ENCODE results near the gene ZFHX2. TPM values are rescaled to one million over a fixed set of nuclear protein-coding genes. Genes with fewer than 3 reads are reported as not detected.
A peak's percentile ranks its signal among the peaks of the same experiment; 100 is the strongest.

The ZFHX2 gene
- total RNA-seq, 5 donors from 2014 or later (not counting 1 experiment from before 2014, with no cell fraction given): 0.15 to 1.3 (median 0.44) TPM

DNA sequence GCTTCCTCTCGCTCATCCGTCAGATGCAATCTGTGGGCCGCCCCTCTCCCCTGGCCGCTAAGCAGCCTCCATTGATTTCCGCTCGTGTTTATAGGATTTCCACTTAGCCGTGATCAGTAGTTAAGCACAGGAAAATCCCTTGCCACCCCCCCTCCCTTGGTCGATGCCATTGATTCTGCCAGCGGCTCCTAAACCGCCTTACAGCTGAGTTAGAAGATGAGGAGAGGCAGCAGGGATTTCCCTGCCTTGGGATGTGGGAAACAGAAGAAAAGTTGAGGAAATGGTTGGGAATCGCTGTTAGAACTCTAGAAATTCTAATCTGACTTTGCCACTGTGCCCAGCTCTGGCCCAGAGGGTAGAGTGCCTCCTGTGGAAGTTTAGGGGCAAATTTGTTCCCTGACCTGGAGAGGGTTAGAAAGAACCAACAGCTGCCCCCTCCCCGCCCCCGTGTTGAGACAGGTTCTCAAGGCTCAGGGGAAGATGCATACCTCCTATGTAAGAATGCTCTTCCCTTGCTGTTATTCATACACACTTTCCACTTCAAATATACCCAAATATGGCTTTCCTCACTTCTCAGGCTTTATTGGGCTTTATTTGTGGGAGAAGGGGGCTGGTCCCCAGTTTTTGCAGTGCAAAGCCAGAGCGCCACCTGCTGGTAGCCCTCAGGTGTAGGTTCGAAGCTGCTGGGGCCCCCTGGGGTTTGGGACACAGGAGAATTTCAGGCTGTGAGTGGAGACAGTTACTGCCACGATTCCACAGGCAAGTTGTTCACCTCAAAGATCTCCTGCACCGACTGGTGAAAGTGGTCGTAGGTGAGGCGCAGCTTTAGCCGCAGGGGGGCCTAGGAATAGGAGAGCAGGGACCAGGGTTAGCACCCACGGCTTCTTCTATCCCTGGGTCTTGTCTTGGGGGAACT, 7.7 kb upstream of the ZFHX2 start:
- peaks cover 20 to 62% of the 10 kb centered on the region in 2 donors for H3K36me3 ChIP-seq (ENCODE audit: control insufficient read depth in 2 of 2, extremely low read depth in 1 of 2, insufficient read depth in 1 of 2, low read length in 1 of 2)
- no peaks in the 10 kb centered on the region for H3K27me3 Mint-ChIP-seq
- POLR2A ChIA-PET: interaction anchor here in 1 of 2 donors (0.5 to 0.6 kb wide), 3 partner anchors 9 to 269 kb away, joined by 3 read pairs; no protein-coding TSS in a partner anchor
- peak in 33 of 35 experiments; percentile 14 to 85 (median 61) for DNase-seq
- peaks cover 6 to 44% of the 10 kb centered on the region in 2 experiments for H3K4me1 ChIP-seq (ENCODE audit: control insufficient read depth in 1 of 2, extremely low read depth in 1 of 2, insufficient read depth in 2 of 2, low read length in 2 of 2)
- peaks cover 34 to 46% (median 43%) of the 10 kb centered on the region in 3 donors for H3K4me1 Mint-ChIP-seq
- H3K36me3 Mint-ChIP-seq: peaks cover 27% of the 10 kb centered on the region
- WGBS (ENCODE audit: insufficient coverage): 83% methylated on average over 13 of the region's 21 CpGs
- no peak overlapping the region for H3K27ac ChIP-seq (ENCODE audit: low read length)
- no peak overlapping the region for H3K27ac Mint-ChIP-seq
- CTCF ChIA-PET: interaction anchor here (0.6 to 9.2 kb wide), 12 partner anchors 9 to 87 kb away, joined by 3 to 107 read pairs (median 4); no protein-coding TSS in a partner anchor
- H3K4me3 Mint-ChIP-seq: no peak overlapping the region
- no peaks in the 10 kb centered on the region for H3K9me3 Mint-ChIP-seq
- no peak for ATAC-seq (replicated peaks in 1 of 4)
- H3K9me3 ChIP-seq: no peaks in the 10 kb centered on the region
- no peaks in the 10 kb centered on the region for H3K27me3 ChIP-seq (replicated peaks in 1 of 2; ENCODE audit: control insufficient read depth in 2 of 2, extremely low read depth in 1 of 2, insufficient read depth in 2 of 2, low read length in 1 of 2)
- no peak overlapping the region for H3K4me3 ChIP-seq (ENCODE audit: control insufficient read depth in 1 of 2, extremely low read depth in 1 of 2, low read length in 1 of 2)

DNA sequence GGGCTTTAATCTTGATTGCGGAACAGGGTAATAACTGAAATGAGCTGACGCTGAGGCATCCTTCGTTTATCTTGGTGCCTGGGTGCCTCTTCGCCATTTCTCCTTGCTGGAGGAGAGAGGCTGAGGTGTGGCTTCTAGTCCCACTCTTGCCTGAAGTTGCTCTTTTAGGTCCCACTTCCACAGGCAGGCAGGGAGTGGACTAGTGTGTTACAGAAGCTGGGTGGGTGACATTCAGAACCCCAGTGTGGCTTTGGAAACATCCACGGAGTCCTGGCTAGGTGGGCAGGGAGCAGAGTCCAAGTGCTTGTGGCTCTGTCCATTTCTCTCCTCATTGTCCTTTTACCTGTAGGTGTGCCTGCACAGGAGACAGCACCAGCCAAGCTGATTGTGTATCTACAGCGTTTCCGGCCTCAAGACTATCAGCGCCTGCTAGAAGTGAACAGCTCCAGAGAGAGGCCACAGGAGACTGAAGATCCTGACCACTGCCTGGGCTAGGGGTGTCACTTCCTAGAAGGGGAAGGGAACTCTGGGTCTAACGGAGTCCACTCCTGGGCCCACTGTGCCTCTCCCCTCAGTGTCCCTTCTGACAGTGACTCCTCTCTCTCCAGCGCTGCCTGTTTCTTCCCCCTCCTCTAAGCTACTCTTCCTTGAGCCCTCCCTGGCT, 6.9 kb upstream of the ZFHX2 start:
- peaks cover 23% of the 10 kb centered on the region for H3K36me3 Mint-ChIP-seq
- ATAC-seq (replicated peaks in 1 of 4): no peak
- H3K4me3 ChIP-seq (ENCODE audit: control insufficient read depth in 1 of 2, extremely low read depth in 1 of 2, low read length in 1 of 2): no peak overlapping the region

DNA sequence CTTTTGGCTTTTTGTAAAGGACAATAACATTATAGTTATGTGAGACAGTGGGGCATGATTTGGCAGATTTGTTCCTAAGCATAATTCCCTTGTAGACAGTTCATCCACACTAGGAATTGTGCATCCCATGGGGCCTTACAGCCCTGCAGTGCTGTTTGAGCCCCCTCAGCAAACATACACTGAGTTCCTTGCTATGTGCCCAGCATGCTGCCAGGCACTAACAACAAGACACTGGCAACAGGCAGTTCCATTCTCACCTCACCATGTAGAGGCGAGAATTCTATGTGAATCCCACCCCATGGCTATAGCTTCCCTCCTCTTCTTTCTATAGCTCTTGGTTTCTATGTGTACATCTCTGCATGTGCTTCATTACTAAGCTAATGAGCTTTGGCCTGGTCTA, 6.4 kb upstream of the ZFHX2 start:
- Histone ChIP-seq H3K27me3 (replicated peaks in 1 of 2; ENCODE audit: control insufficient read depth in 2 of 2, extremely low read depth in 1 of 2, insufficient read depth in 2 of 2, low read length in 1 of 2) (no peaks in the 10 kb centered on the region), H3K9me3 (no peaks in the 10 kb centered on the region), H3K4me1 (ENCODE audit: control insufficient read depth in 1 of 2, extremely low read depth in 1 of 2, insufficient read depth in 2 of 2, low read length in 2 of 2) (peaks cover 6 to 44% of the 10 kb centered on the region in 2 experiments), H3K36me3 (ENCODE audit: control insufficient read depth in 2 of 2, extremely low read depth in 1 of 2, insufficient read depth in 1 of 2, low read length in 1 of 2) (peaks cover 11 to 49% of the 10 kb centered on the region in 2 donors), H3K4me3 (ENCODE audit: control insufficient read depth in 1 of 2, extremely low read depth in 1 of 2, low read length in 1 of 2) (no peak overlapping the region), H3K27ac (ENCODE audit: low read length) (no peak overlapping the region)
- ATAC-seq (replicated peaks in 1 of 4) (no peak), DNase-seq (no peak)
- Mint-ChIP-seq H3K4me3 (peak overlapping the region; percentile 58 to 97 (median 73)), H3K27ac (peak overlapping the region; percentile 78 to 90), H3K27me3 (no peaks in the 10 kb centered on the region), H3K9me3 (no peaks in the 10 kb centered on the region), H3K4me1 (peaks cover 31 to 43% (median 38%) of the 10 kb centered on the region in 3 donors), H3K36me3 (peaks cover 21% of the 10 kb centered on the region)
- WGBS (ENCODE audit: insufficient coverage): no CpG with 5 or more reads among the region's 1 CpG
- ChIA-PET CTCF (interaction anchor here (0.6 to 9.2 kb wide), 6 partner anchors 11 to 547 kb away, joined by 3 to 107 read pairs (median 4); no protein-coding TSS in a partner anchor), POLR2A (no interaction called here)

More for the DNA sequence above, 6.9 kb upstream of the ZFHX2 start:
- Mint-ChIP-seq H3K27ac (peak overlapping the region in 1 of 2 donors; percentile 90), H3K4me3 (peak overlapping the region in 1 of 3 donors; percentile 97), H3K9me3 (no peaks in the 10 kb centered on the region), H3K4me1 (peaks cover 34 to 46% (median 43%) of the 10 kb centered on the region in 3 donors), H3K27me3 (no peaks in the 10 kb centered on the region)
- H3K4me1 ChIP-seq (ENCODE audit: control insufficient read depth in 1 of 2, extremely low read depth in 1 of 2, insufficient read depth in 2 of 2, low read length in 2 of 2): peaks cover 6 to 44% of the 10 kb centered on the region in 2 experiments
- peaks cover 13 to 54% of the 10 kb centered on the region in 2 donors for H3K36me3 ChIP-seq (ENCODE audit: control insufficient read depth in 2 of 2, extremely low read depth in 1 of 2, insufficient read depth in 1 of 2, low read length in 1 of 2)
- no peaks in the 10 kb centered on the region for H3K9me3 ChIP-seq
- ChIA-PET CTCF (interaction anchor here (0.6 to 9.2 kb wide), 9 partner anchors 10 to 547 kb away, joined by 3 to 107 read pairs (median 3); no protein-coding TSS in a partner anchor), POLR2A (interaction anchor here in 1 of 2 donors (0.5 to 0.6 kb wide), 3 partner anchors 9 to 268 kb away, joined by 3 read pairs; no protein-coding TSS in a partner anchor)
- 94% methylated on average over 6 of the region's 10 CpGs for WGBS (ENCODE audit: insufficient coverage)
- no peak overlapping the region for H3K27ac ChIP-seq (ENCODE audit: low read length)
- H3K27me3 ChIP-seq (replicated peaks in 1 of 2; ENCODE audit: control insufficient read depth in 2 of 2, extremely low read depth in 1 of 2, insufficient read depth in 2 of 2, low read length in 1 of 2): no peaks in the 10 kb centered on the region
- DNase-seq: no peak

DNA sequence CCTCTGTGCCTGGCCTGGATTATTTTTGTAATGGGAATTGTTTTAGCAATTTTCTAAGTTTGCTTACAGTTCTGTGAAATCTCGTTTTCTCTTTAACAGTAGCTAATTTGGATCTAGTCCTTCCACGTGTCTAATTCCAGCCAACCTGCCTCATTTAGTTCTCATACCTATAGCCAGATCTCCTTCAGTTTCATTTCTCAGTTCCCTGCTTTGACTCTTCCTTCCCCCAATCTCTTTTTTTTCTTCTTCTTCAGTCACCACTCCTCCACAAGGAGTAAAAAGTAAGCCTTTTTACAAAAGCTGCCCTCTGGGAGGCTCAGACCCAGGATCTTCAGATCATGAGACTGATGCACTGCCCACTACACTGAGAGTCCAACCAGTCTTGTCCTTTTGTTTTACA, 6.0 kb upstream of the ZFHX2 start:
- Mint-ChIP-seq H3K4me3 (peak overlapping the region; percentile 58 to 97 (median 73)), H3K9me3 (no peaks in the 10 kb centered on the region), H3K4me1 (peaks cover 29 to 41% (median 35%) of the 10 kb centered on the region in 3 donors), H3K27me3 (no peaks in the 10 kb centered on the region), H3K27ac (peak overlapping the region; percentile 78 to 90), H3K36me3 (peaks cover 19% of the 10 kb centered on the region)
- no peak for ATAC-seq (replicated peaks in 1 of 4)
- H3K27me3 ChIP-seq (replicated peaks in 1 of 2; ENCODE audit: control insufficient read depth in 2 of 2, extremely low read depth in 1 of 2, insufficient read depth in 2 of 2, low read length in 1 of 2): no peaks in the 10 kb centered on the region
- peaks cover 11 to 45% of the 10 kb centered on the region in 2 donors for H3K36me3 ChIP-seq (ENCODE audit: control insufficient read depth in 2 of 2, extremely low read depth in 1 of 2, insufficient read depth in 1 of 2, low read length in 1 of 2)
- no peak overlapping the region for H3K27ac ChIP-seq (ENCODE audit: low read length)
- H3K4me1 ChIP-seq (ENCODE audit: control insufficient read depth in 1 of 2, extremely low read depth in 1 of 2, insufficient read depth in 2 of 2, low read length in 2 of 2): peaks cover 6 to 43% of the 10 kb centered on the region in 2 experiments
- ChIA-PET POLR2A (no interaction called here), CTCF (interaction anchor here (0.6 to 9.2 kb wide), 4 partner anchors 31 to 546 kb away, joined by 3 to 107 read pairs (median 6); no protein-coding TSS in a partner anchor)
- no peaks in the 10 kb centered on the region for H3K9me3 ChIP-seq
- H3K4me3 ChIP-seq (ENCODE audit: control insufficient read depth in 1 of 2, extremely low read depth in 1 of 2, low read length in 1 of 2): no peak overlapping the region
- 88% methylated on average over 2 of the region's 2 CpGs for WGBS (ENCODE audit: insufficient coverage)
- DNase-seq: no peak

DNA sequence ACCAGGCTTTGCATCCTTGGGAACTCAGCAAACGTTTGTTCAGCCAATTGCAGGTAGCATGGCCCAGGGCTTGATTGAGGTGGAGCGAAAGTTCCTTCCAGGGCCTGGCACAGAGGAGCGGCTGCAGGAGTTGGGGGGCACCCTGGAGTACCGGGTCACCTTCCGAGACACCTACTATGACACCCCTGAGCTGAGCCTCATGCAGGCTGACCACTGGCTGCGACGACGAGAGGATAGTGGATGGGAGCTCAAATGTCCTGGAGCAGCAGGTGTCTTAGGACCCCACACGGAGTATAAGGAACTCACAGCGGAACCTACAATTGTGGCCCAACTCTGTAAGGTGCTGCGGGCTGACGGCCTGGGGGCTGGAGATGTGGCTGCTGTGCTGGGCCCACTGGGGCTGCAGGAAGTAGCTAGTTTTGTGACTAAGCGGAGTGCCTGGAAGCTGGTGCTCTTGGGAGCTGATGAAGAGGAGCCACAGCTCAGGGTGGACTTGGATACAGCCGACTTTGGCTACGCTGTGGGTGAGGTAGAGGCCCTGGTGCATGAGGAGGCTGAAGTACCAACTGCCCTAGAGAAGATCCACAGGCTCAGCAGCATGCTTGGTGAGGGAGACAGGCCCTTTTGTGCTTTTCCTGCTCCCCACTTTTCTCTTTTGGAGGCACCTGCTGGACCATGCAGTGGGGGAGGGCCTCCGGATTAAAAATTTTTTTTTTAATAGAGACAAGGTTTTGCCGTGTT, 5.3 kb upstream of the ZFHX2 start:
- ChIA-PET POLR2A (no interaction called here), CTCF (interaction anchor here in 1 of 2 donors (0.9 to 9.2 kb wide), 2 partner anchors 12 to 79 kb away, joined by 3 to 107 read pairs; no protein-coding TSS in a partner anchor)
- Mint-ChIP-seq H3K27me3 (no peaks in the 10 kb centered on the region), H3K9me3 (no peaks in the 10 kb centered on the region), H3K36me3 (peaks cover 18% of the 10 kb centered on the region), H3K27ac (peak overlapping the region; percentile 90 to 96), H3K4me1 (peaks cover 31 to 43% (median 39%) of the 10 kb centered on the region in 3 donors), H3K4me3 (peak overlapping the region; percentile 90 to 97 (median 96))
- H3K4me1 ChIP-seq (ENCODE audit: control insufficient read depth in 1 of 2, extremely low read depth in 1 of 2, insufficient read depth in 2 of 2, low read length in 2 of 2): peaks cover 6 to 43% of the 10 kb centered on the region in 2 experiments
- H3K4me3 ChIP-seq (ENCODE audit: control insufficient read depth in 1 of 2, extremely low read depth in 1 of 2, low read length in 1 of 2): peak overlapping the region; percentile 75 to 87
- WGBS (ENCODE audit: insufficient coverage): 61% methylated on average over 14 of the region's 17 CpGs
- ATAC-seq (replicated peaks in 1 of 4): no peak
- no peak for DNase-seq
- peak overlapping the region; percentile 78 for H3K27ac ChIP-seq (ENCODE audit: low read length)
- no peaks in the 10 kb centered on the region for H3K9me3 ChIP-seq
- peaks cover 11 to 38% of the 10 kb centered on the region in 2 donors for H3K36me3 ChIP-seq (ENCODE audit: control insufficient read depth in 2 of 2, extremely low read depth in 1 of 2, insufficient read depth in 1 of 2, low read length in 1 of 2)
- no peaks in the 10 kb centered on the region for H3K27me3 ChIP-seq (replicated peaks in 1 of 2; ENCODE audit: control insufficient read depth in 2 of 2, extremely low read depth in 1 of 2, insufficient read depth in 2 of 2, low read length in 1 of 2)
